RWPE1 (cell line): ENCODE data around the gene TAPT1.
A peak's percentile ranks its signal among the peaks of the same experiment; 100 is the strongest.

Source experiments
- CTCF ChIA-PET: fragments of 350-600 bp; sonication (Branson Sonifier 250); formaldehyde crosslinking; extraction: SDS; loops from one replicate; lab custom pipeline; 2021; lab: Yijun Ruan, JAX
- POLR2A ChIA-PET: fragments of 400-600 bp; formaldehyde crosslinking; extraction: SDS; loops from one replicate; lab custom pipeline; 2020; ENCODE audit warnings: antibody characterized with exemption; ENCODE audit not compliant: low non-redundant PET; lab: Yijun Ruan, JAX
- DNase-seq: peaks from one replicate; pipeline ENCODE4 v3.0.0; 2012; ENCODE audit warnings: low spot score
- H3K27ac ChIP-seq: fragments of 450-650 bp; 2 replicates; pipeline ENCODE4 v1.5.1; 2017
- CTCF ChIP-seq: fragments of 450-650 bp; conservative IDR thresholded peaks from 2 replicates; pipeline ENCODE4 v1.5.1; 2017; ENCODE audit warnings: low read depth, mild to moderate bottlenecking

Gene TAPT1

GRCh38 chr4:16206848-16207247, 19.4 kb downstream of the TAPT1 start:
- CTCF ChIA-PET: no interaction called here
- POLR2A ChIA-PET: no interaction called here
- no peak for TF ChIP-seq CTCF
- H3K27ac ChIP-seq: no peak overlapping the region
- DNase-seq: no peak

- TF ChIP-seq CTCF: no peak
- no peak overlapping the region for H3K27ac ChIP-seq
- DNase-seq: no peak
- ChIA-PET CTCF (interaction anchor here (0.5 to 0.9 kb wide), 4 partner anchors 10 to 951 kb away, joined by 3 to 6 read pairs (median 4); no protein-coding TSS in a partner anchor), POLR2A (no interaction called here)
Measured at GRCh38 chr4:16206301-16206700, 20.0 kb downstream of the TAPT1 start.

- H3K27ac ChIP-seq: no peak overlapping the region
- DNase-seq: no peak
- ChIA-PET CTCF (interaction anchor here (0.5 to 0.9 kb wide), 4 partner anchors 9 to 950 kb away, joined by 3 to 6 read pairs (median 4); no protein-coding TSS in a partner anchor), POLR2A (no interaction called here)
- peak; percentile 57 for TF ChIP-seq CTCF
Measured at GRCh38 chr4:16205298-16206164, 20.7 kb downstream of the TAPT1 start.

GRCh38 chr4:16204505-16204904, 21.8 kb downstream of the TAPT1 start:
- no peak for DNase-seq
- ChIA-PET POLR2A (no interaction called here), CTCF (interaction anchor here (0.6 kb wide), 1 partner anchor 278 kb away, joined by 3 read pairs; no protein-coding TSS in a partner anchor)
- H3K27ac ChIP-seq: no peak overlapping the region
- TF ChIP-seq CTCF: no peak

GRCh38 chr4:16203083-16203482, 23.2 kb downstream of the TAPT1 start:
- no peak for DNase-seq
- H3K27ac ChIP-seq: no peak overlapping the region
- no peak for TF ChIP-seq CTCF
- ChIA-PET POLR2A (no interaction called here), CTCF (no interaction called here)

GRCh38 chr4:16202598-16202997, 23.7 kb downstream of the TAPT1 start:
- CTCF ChIA-PET: interaction anchor here (0.6 kb wide), 1 partner anchor 240 kb away, joined by 4 read pairs; no protein-coding TSS in a partner anchor
- no peak for TF ChIP-seq CTCF
- no peak for DNase-seq
- POLR2A ChIA-PET: no interaction called here
- no peak overlapping the region for H3K27ac ChIP-seq
